Skeletal muscle satellite cell (primary cell): ENCODE measurements around the gene FBXO22.
A peak's percentile ranks its signal among the peaks of the same experiment; 100 is the strongest.
"Not testable (repeated sequence)": the region's sequence is repeated elsewhere in the genome, so short reads cannot be mapped to it uniquely, and the experiment has no call there.

Experiments used
- H3K27me3 ChIP-seq: 2 replicates; pipeline ENCODE4 v1.7.0; 2013; ENCODE audit warnings: low read length; ENCODE audit not compliant: control insufficient read depth, insufficient read depth
- H3K36me3 ChIP-seq: 2 replicates; pipeline ENCODE4 v1.7.0; 2013; ENCODE audit warnings: mild to moderate bottlenecking, control low read depth, low read length; ENCODE audit not compliant: insufficient read depth
- H3K4me1 ChIP-seq: 2 replicates; pipeline ENCODE4 v1.7.0; 2013; ENCODE audit warnings: low read length; ENCODE audit not compliant: control insufficient read depth, insufficient read depth
- H3K4me2 ChIP-seq: 2 replicates; pipeline ENCODE4 v1.7.0; 2013; ENCODE audit warnings: mild to moderate bottlenecking, low read length
- H3K4me3 ChIP-seq: 2 replicates; pipeline ENCODE4 v1.7.0; 2013; ENCODE audit warnings: low read length
- H3K9ac ChIP-seq: 2 replicates; pipeline ENCODE4 v1.7.0; 2013; ENCODE audit warnings: mild to moderate bottlenecking, low read depth, low read length, moderate library complexity
- H3K9me3 ChIP-seq: replicated peaks from 2 replicates; pipeline ENCODE4 v1.7.0; 2013; ENCODE audit warnings: mild to moderate bottlenecking, control low read depth, low read length

Gene FBXO22

DNA sequence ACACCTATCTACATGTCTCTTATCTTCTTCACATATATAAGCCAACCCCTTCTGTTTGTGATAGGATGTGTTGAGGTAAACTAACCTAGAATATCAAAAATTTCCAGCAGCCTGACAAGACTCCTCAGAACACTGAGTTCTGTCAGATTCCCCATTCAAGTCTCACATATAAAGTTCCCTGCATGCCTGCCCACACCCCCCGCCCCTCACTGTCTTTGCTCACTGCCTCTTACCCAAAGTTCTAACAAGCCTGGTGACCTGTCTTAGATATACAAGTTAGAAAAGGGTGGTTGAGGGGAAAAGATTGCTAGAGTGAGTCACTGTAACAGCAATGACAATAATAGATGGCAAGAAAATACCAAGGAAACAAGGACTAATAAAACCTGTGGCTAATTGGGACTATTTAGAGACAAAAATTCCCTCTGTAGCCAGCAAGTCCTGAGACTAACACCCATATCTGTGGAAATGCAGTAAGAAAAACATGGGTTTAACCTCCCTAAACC lies 40.1 kb downstream of the FBXO22 start:
- Histone ChIP-seq H3K4me2 (no peak overlapping the region), H3K4me3 (no peak overlapping the region), H3K9me3 (no peaks in the 10 kb centered on the region)

DNA sequence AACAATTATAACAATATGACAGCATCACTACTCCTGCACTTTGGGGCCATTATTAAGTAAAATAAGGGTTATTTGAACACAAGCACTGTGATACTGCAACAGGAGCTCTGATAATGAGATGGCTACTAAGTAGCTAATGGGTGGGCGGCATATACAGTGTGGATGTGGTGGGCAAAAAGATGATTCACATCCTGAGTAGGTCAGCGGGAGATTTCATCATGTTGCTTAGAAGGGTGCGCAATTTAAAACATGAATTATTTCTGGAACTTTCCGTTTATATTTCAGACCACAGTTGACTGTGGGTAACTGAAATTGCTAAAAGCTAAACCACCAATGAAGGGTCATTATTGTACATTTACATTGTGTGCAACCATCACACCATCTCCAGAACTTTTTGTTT lies 42.3 kb downstream of the FBXO22 start:
- Histone ChIP-seq H3K9me3 (no peaks in the 10 kb centered on the region), H3K4me2 (peak overlapping the region; percentile 36), H3K9ac (no peak overlapping the region), H3K4me3 (no peak overlapping the region), H3K36me3 (no peaks in the 10 kb centered on the region), H3K27me3 (no peaks in the 10 kb centered on the region), H3K4me1 (peaks cover 30% of the 10 kb centered on the region)

More for the DNA sequence above, 40.1 kb downstream of the FBXO22 start:
- no peak overlapping the region for H3K9ac ChIP-seq
- no peaks in the 10 kb centered on the region for H3K27me3 ChIP-seq
- H3K4me1 ChIP-seq = peaks cover 30% of the 10 kb centered on the region
- H3K36me3 ChIP-seq = no peaks in the 10 kb centered on the region

DNA sequence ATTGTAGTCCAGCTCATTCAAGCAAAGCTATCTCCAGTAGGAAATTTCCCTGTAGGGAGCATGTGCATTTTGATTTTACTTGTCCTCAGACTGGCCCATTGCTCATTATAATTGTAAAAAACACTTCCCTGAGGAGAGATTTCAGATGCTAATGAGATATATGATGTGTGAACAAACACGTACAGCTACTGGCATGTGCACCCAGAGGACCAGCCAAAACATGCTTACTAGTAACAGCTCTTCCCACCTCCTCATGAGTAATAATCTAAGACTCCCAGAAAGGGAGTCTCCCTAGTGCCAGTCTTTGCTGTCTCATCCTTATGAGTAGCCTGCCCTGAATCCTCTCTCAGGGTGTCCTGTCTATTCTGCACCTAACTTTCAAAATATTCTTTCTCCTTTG lies 43.4 kb downstream of the FBXO22 start:
- Histone ChIP-seq H3K9me3 (no peaks in the 10 kb centered on the region), H3K9ac (no peak overlapping the region), H3K4me2 (peak overlapping the region; percentile 10), H3K4me3 (no peak overlapping the region), H3K36me3 (no peaks in the 10 kb centered on the region), H3K27me3 (no peaks in the 10 kb centered on the region), H3K4me1 (peaks cover 30% of the 10 kb centered on the region)

GRCh38 chr15:75948761-75949296 lies 45.2 kb downstream of the FBXO22 start:
- Histone ChIP-seq H3K4me2 (no peak overlapping the region), H3K9ac (no peak overlapping the region), H3K27me3 (no peaks in the 10 kb centered on the region), H3K36me3 (no peaks in the 10 kb centered on the region), H3K4me1 (peaks cover 25% of the 10 kb centered on the region), H3K9me3 (no peaks in the 10 kb centered on the region), H3K4me3 (no peak overlapping the region)

GRCh38 chr15:75952525-75952924 lies 48.8 kb downstream of the FBXO22 start:
- no peak overlapping the region for H3K9ac ChIP-seq
- H3K36me3 ChIP-seq = no peaks in the 10 kb centered on the region
- H3K27me3 ChIP-seq = no peaks in the 10 kb centered on the region
- peaks cover 3% of the 10 kb centered on the region for H3K4me1 ChIP-seq
- H3K4me2 ChIP-seq = no peak overlapping the region
- H3K9me3 ChIP-seq = no peaks in the 10 kb centered on the region
- no peak overlapping the region for H3K4me3 ChIP-seq

DNA sequence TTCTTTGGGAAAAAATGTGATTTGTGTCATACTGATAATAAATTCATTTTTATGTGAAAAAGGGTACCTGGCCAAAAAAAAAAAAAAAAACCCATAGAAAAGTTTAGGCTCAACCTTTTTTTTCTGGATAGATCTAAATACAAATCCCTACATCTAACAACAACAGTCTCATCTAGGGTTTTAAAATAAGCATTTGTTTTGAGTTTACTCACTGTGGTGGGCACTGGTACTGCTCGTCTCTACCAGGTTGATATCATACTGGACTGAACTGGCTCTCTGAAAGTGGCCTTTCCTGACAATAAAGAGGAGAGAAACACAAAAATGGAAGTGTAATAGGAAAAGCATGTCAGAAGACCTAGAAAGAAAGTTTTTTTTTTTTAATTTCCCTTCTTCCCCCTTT lies 52.0 kb downstream of the FBXO22 start:
- Histone ChIP-seq H3K4me3 (no peak overlapping the region), H3K36me3 (no peaks in the 10 kb centered on the region), H3K4me1 (no peaks in the 10 kb centered on the region), H3K9me3 (no peaks in the 10 kb centered on the region), H3K9ac (no peak overlapping the region), H3K27me3 (no peaks in the 10 kb centered on the region), H3K4me2 (no peak overlapping the region)

DNA sequence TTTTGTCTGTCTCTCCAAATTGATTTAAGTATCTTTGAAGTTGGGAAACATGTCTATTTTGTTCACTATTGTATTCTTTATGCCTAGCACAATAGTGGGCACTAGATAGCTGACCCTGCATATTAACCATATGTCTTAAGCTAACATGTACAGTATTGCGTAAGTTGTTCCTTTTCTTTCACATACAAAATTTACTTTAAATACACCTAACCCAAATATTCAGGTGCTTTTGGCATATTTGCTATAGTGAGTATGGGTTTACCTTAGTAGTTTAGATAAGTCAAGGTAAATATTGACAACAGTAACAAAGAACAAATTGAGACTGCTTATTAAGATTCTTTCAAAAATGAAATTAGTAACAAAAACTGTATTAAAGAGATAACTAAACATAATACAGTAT lies 57.7 kb downstream of the FBXO22 start:
- Histone ChIP-seq H3K9me3 (no peaks in the 10 kb centered on the region), H3K4me1 (peaks cover 3% of the 10 kb centered on the region), H3K4me2 (no peak overlapping the region), H3K4me3 (no peak overlapping the region), H3K27me3 (no peaks in the 10 kb centered on the region), H3K36me3 (no peaks in the 10 kb centered on the region), H3K9ac (no peak overlapping the region)

- no peaks in the 10 kb centered on the region for H3K36me3 ChIP-seq
Observed at GRCh38 chr15:75966073-75966472, 62.4 kb downstream of the FBXO22 start.

DNA sequence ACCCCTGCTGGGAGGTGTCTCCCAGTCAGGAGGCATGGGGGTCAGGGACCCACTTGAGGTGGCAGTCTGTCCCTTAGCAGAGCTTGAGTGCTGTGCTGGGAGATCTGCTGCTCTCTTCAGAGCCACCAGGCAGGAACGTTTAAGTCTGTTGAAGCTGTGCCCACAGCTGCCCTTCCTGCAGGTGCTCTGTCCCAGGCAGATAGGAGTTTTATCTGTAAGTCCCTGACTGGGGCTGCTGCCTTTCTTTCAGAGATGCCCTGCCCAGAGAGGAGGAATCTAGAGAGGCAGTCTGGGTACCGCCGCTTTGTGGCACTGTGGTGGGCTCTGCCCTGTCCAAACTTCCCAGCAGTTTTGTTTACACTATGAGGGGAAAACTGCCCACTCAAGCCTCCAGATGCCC lies 73.1 kb downstream of the FBXO22 start:
- H3K27me3 ChIP-seq = peaks cover 20% of the 10 kb centered on the region
- not testable (repeated sequence) for H3K4me3 ChIP-seq, H3K9me3 ChIP-seq, H3K36me3 ChIP-seq, H3K4me1 ChIP-seq, H3K9ac ChIP-seq, H3K4me2 ChIP-seq

More at GRCh38 chr15:75966073-75966472, 62.4 kb downstream of the FBXO22 start:
- no peak overlapping the region for H3K4me3 ChIP-seq
- no peak overlapping the region for H3K4me2 ChIP-seq
- no peaks in the 10 kb centered on the region for H3K27me3 ChIP-seq
- no peaks in the 10 kb centered on the region for H3K9me3 ChIP-seq
- no peak overlapping the region for H3K9ac ChIP-seq
- peaks cover 3% of the 10 kb centered on the region for H3K4me1 ChIP-seq

GRCh38 chr15:75981149-75981815 lies 77.6 kb downstream of the FBXO22 start:
- Histone ChIP-seq H3K4me2 (no peak overlapping the region), H3K27me3 (peaks cover 17% of the 10 kb centered on the region), H3K36me3 (no peaks in the 10 kb centered on the region), H3K4me1 (no peaks in the 10 kb centered on the region), H3K9me3 (no peaks in the 10 kb centered on the region), H3K4me3 (no peak overlapping the region), H3K9ac (no peak overlapping the region)

- peaks cover 17% of the 10 kb centered on the region for H3K27me3 ChIP-seq
- no peaks in the 10 kb centered on the region for H3K36me3 ChIP-seq
- no peaks in the 10 kb centered on the region for H3K9me3 ChIP-seq
Observed at GRCh38 chr15:75982468-75982867, 78.8 kb downstream of the FBXO22 start.

GRCh38 chr15:75984706-75985105 lies 81.0 kb downstream of the FBXO22 start:
- H3K4me1 ChIP-seq, H3K36me3 ChIP-seq, H3K4me3 ChIP-seq, H3K4me2 ChIP-seq, H3K9me3 ChIP-seq, H3K9ac ChIP-seq: not testable (repeated sequence)
- H3K27me3 ChIP-seq = peaks cover 11% of the 10 kb centered on the region

More at GRCh38 chr15:75982468-75982867, 78.8 kb downstream of the FBXO22 start:
- Histone ChIP-seq H3K4me3 (no peak overlapping the region), H3K4me1 (no peaks in the 10 kb centered on the region), H3K4me2 (no peak overlapping the region), H3K9ac (no peak overlapping the region)
